ENCODE data around the gene OGFR.

The OGFR gene
- 153 to 158 reads per million in 2 donors for total RNA-seq

DNA sequence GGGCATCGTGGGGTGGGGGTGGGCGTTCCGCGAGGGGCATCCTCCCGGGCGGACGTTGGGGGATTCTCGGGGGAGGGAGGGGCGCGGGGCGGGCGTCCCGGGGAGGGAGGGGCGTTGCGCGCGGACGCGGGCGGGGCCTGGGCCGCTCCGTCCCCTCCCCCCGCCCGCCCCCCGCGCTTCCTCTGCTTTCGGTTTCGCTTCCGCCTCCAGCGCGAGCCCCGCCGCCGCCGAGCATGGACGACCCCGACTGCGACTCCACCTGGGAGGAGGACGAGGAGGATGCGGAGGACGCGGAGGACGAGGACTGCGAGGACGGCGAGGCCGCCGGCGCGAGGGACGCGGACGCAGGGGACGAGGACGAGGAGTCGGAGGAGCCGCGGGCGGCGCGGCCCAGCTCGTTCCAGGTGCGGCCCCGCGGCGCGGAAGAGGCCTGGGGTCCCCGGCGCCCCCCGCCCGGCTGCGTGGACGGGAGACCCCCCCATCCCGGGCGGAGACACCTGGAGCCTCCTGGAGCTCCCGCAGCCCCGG is at the start of gene OGFR:
OGFR (plus strand) TSS at position 209 of the 528 bp plus-strand sequence; CDS start at position 234, 25 bp downstream.
- peak; percentile 71 for DNase-seq

GRCh38 chr20:62754991-62755356 is 49.7 kb upstream of the OGFR start:
- no peak for DNase-seq

DNA sequence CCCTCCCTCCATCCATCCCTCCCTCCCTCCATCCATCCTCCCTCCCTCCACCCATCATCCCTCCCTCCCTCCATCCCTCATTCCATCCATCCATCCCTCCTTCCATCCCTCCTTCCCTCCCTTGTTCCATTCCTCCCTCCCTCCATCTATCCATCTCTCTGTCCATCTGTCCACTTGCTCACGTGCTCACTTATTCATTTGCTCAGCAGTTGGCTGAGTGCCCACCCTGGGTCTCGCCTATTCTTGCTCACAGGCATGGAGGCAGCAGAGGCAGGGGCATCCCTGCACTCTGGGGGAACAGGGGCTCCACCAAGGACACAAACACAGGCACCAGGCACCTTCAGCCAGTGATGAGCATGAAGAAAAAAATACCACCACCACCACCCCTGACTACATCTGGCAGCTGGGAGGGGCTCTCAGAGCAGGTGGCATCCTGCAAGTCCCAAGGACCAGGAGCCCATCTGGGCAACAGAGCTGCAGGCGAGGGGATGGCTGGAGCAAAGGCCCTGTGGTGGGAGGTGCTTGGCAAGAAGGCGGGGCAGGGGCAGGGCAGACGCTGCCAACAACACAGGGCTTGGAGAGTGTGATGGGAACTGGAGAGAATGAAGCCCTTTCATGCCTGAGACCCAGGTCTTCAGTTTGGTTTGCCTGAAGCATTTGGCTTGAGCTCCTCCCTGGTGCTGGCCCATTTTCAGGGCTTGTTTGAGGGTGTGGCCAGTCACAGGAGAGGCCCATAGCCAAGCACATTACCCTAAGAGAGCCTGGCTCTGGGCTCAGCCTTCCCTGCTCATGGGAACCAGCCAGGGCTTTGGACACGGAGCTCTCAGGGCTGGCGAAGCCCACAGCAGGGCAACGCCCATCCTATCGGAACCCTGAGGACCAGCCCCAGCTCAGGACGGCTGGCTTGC is 48.6 kb upstream of the OGFR start:
- no peak for DNase-seq

DNA sequence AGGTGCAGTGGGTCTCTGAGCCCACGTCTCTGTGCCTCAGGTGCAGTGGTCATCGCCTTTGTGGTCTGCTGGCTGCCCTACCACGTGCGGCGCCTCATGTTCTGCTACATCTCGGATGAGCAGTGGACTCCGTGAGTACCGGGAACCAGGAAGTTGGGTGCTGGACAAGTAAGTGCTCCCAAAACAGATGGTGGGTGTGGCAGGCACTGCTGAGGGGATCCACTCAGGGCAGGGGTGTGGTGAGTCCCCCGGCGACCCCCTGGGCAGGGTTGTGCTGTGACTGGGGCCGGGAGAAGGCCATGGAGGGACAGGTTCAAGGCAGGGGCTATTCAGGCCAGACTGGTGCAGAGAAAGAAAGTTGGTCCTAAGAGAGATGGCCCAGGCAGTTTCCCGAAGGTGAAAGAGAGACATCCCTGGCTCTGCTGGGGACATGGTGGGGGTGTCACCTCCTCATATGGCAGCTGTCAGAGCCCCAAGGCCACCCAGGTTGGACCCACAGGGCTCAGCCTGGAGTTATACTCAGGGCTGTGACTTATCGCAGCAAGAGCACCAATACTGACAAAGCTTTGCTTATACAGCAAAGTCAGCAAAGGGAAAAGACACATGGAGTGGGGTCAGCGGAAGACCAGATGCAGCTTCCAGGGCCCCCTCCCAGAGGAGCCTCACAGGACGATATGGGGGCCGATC is 46.3 kb upstream of the OGFR start:
- no peak for DNase-seq

DNA sequence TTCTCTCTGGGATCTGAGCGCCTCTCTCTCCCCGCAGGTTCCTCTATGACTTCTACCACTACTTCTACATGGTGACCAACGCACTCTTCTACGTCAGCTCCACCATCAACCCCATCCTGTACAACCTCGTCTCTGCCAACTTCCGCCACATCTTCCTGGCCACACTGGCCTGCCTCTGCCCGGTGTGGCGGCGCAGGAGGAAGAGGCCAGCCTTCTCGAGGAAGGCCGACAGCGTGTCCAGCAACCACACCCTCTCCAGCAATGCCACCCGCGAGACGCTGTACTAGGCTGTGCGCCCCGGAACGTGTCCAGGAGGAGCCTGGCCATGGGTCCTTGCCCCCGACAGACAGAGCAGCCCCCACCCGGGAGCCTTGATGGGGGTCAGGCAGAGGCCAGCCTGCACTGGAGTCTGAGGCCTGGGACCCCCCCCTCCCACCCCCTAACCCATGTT is 44.6 kb upstream of the OGFR start:
- no peak for DNase-seq

GRCh38 chr20:62760471-62760855 is 44.2 kb upstream of the OGFR start:
- DNase-seq = no peak

- DNase-seq = no peak
These were observed 43.5 kb upstream of the OGFR start for GRCh38 chr20:62760856-62761758.

- DNase-seq = no peak
These were observed 42.9 kb upstream of the OGFR start for GRCh38 chr20:62761759-62762131.

- no peak for DNase-seq
These were observed 42.3 kb upstream of the OGFR start for GRCh38 chr20:62762376-62762775.

DNA sequence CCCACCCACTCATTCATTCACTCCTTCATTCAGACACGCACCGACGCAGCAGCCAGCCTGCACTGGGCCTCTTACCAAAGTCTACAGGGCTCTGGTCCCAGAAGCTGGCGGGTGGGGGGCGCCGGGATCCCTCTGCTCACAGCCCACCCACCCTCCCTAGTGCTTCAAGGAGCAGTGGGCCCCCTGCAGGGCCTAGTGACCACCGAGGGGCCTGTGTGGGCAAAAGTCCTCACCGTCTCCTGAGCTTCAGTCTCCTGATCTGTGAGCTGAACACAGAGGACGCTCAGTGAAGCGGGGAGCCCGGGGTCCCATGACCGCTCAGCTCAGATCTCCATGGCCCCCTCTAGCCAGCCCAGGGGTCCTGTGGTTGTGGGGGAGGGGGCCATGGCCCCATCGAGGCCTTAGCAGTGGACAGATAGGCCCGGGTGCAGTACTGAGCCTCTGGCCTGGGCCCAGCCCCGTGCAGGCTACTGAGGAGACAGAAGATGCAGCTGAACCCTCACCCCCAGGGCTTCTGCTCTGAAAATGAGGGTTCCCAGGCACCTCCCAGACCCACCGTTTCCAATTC is 41.8 kb upstream of the OGFR start:
- DNase-seq = no peak

DNA sequence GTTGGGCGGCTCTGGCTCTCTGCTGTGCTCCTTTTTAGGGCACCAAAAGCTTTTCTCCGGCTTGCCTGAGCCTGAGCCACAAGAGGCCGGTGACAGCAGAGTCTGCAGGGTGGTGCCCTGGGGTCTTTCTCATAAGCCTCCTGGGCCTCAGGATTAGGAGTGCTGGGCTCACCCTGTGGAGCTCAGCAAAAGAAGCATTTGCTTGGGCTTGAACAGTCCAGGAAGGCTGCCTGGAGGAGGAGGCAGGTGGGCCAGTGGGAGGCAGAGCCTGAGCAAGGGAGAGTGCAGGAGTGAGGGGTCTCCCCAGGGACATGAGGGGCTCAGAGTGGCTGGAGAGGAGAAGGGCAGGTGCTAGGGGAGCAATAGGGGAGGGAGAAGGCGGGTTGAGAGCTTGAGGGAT is 41.2 kb upstream of the OGFR start:
- DNase-seq = no peak

DNA sequence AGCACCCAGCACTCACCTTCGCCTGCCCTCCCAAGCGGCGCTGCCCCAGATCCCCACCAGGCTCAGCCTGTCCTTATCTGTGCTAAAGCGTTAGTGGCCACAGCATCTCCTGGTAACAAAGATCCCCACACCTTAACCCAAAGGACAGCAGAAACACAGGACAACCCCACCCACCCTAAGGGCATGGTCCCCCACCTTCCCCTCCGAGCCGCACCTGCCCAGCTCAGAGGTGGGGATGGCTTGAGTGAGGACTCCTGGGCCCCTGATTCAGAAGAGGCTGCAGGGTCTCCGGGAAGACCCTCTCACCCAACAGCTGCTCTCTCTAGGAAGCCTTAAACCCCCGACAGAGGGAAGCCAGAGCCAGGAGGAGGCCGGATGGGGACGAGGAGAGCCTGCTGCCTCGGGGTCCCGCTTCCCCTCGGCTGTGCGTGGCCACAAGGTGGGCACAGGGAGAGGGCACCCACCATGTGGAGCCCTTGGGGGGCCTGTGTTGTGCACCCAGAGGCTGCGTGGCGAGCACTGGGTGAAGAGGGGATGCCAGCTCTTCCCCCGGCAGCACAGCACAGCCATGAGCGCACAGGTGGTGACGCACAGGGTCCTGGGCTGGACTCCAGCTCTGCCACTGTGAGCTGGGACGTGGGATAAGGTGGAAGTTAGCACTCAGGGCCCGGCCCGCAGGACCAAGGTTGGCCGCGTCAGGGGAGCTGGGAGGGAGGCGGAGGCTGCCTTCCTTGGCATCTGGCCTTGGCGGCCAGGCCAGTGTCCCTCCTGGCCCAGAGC is 40.3 kb upstream of the OGFR start:
- DNase-seq = no peak

DNA sequence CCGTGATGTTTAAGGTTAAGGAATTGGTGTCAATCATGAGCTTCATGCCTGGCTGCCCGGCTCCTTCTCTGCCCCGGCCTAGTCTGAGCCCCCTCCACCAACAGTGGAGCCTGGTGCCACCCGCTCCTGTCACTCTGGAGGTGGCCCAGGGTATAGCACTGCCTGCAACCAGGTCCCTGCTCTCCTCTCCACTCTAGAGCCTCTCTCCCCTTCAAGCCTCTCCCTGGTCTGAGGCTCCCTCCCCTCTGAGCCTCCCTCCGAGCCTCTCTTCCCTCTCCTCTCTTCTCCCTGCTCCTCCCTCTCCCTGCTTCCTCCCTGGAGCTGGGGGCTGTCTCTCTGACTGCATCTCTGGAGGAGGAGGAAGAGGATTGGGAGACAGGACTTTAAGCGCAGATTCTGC is 39.6 kb upstream of the OGFR start:
- DNase-seq = no peak

- DNase-seq = no peak
These were observed 39.1 kb upstream of the OGFR start for GRCh38 chr20:62765432-62766070.

DNA sequence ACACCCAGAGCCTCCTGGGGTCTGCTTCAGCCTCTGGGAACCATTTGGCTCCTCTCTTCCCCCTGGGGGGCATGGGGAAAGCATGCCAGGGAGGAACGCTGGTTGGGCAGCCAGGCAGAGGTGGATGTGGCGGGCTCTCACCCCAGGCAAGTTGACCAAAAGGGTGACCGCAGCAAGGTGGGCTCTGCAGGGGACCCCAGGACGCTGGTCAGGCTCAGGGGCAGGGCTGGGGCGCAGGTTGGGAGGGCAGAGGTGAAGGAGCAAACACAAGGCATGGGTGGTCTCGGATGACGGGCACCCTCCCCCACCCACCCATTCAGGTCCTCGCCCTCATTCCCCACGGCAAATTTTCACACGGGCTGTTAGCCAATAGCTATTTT is 38.6 kb upstream of the OGFR start:
- DNase-seq = no peak

DNA sequence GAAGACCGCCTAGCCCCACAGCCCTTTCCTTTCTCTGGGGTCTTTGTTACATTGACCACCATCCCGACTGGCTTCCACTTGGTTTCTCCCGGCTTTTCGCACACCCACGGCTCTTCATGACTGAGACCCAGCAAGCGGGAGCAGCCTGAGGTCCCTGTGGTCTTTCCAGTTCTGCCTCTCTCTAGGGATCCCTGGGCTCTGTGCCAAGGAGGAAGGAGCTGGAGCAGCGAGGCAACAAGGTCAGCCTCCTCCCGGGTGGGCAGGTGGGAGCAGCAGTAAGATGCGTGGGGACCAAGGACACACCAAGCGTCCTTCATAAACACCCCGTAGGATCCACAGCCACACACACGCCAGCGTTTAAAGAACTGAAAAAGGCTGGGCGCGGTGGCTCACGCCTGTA is 37.9 kb upstream of the OGFR start:
- DNase-seq = no peak

GRCh38 chr20:62768234-62768546 is 36.4 kb upstream of the OGFR start:
- no peak for DNase-seq

DNA sequence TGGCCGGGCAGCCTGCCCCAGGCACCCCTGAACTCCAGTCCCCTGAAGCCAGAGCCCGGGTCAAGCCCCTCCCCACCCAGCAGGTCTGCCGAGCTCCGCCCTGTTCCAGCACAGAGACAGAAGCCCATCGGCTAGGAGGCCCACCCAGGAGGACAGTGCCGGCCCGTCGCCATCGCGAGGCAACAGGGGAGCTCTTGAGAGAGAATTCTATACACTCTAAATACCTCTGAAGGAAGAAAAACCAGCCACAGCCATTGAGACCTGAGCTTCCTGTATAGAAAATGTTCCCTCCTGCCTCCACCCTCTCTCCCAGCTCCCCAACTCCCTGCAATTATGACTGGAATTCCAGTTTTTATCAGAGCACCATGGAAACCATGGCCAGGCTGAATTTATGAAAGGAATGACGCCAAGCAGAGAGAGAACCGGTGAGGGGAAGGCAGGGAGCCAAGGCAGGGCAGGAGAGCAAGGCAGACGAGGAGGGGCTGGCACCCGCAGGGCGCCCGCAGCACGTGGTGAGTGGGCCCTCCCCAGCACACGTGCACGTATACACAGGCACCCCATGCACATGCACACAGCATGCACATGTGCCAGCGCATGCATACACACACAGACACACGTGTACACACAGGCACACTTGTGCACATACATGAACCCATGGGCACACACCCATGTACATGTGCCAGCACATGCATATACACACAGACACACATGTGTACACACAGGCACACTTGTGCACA is 35.9 kb upstream of the OGFR start:
- no peak for DNase-seq

DNA sequence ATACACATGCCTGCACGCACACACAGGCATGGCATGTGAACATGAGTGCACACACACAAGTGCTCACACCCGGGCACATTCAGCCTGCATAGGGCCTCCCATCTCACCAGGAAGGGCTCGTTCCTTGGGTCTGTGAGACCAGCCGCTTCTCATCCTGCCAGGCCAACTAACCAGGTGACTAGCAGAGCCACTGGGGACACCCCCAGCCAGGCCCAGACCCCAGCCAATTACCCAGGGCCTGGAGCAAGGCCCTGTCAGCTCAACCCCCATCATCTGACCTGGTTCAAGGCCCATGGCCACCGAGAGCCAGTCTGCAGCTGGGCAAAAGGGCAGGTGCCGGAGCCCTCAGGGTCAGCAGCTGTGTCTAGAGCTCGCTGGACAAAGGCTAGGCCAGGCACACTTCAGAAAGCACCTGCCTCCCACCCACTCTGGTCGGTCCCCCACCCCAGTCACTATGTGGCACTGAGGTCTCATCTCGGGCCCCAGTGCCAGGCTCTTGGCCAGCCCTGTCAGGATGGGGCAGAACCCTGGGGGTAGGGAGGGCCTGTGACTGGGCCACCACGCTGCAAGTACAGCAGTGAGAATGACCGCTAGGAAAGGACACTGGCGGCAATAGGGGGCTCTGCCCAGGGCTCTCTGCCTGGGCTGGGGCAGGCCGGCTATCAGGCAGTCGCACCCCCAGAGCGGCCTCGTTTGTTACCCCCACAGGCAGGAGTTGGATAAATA is 35.1 kb upstream of the OGFR start:
- DNase-seq = no peak

Measured in activated gamma-delta T cell (primary cell).